AG20443 (cell line): ENCODE results near the gene HES7.
A peak's percentile ranks its signal among the peaks of the same experiment; 100 is the strongest.

Experiments used
- DNase-seq: peaks from one replicate; pipeline ENCODE4 v3.0.0; 2012; ENCODE audit warnings: low spot score, mixed read lengths

Gene HES7

DNA sequence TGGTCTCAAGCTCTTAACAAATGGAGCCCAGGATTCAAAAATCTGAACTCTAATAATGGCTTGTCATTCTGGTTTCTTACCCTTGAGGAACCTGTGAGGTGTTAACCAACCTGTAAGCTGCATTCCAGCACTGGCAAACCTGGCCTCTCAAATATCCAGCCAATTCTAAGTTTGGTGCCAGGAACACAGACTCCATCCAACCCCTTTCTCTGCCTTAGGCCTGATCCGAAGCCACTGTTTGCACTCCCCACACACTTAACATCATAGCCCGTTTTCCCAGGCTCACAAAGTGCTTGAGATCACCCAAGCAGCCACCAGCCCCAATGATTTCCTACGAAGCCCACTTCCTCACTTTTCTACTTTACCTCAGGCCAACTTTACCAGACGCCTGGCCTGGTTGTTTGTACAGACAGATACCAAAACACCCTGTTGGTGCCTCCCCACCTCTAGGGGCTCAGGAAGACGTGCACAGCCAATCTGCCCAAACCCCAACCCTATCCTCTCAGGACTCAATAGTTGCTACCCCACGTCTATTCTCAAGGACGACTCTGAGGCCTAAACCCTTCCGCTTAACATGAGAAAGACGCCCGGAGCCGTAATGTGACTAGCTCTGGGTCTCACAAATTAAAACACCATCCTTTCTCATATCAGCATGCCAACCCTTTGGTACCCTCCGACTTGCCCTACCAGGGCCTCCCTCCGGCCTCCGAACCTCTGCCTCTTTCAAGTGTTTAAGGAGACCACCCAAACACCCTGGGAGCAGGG lies 31.5 kb upstream of the HES7 start:
- no peak for DNase-seq

DNA sequence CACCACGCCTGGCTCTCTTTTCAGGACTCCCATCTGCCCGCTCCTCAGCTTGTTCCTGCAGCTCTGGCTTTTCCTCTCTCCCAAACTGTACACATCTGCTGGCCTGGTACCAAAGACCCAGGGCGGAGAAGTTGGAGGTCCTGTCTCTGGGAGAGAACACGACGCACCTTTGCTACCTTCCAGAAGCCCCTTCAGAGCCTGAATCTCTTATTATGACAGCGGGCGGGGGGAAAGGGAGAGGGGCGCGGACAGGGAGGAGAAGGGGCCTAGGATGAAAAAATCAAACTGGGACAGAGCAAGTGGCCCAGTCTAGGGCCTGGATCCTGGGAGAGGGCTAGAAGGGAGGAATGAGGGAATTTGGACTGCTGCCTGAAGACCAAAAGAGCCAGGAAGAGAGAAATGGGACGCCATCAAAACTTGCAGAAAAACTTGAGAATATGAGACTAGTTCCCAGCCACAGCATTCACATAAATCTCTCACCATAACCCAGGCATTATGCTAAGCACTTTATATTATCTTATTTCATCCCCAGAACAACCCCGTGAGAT lies 30.8 kb upstream of the HES7 start:
- DNase-seq: no peak

DNA sequence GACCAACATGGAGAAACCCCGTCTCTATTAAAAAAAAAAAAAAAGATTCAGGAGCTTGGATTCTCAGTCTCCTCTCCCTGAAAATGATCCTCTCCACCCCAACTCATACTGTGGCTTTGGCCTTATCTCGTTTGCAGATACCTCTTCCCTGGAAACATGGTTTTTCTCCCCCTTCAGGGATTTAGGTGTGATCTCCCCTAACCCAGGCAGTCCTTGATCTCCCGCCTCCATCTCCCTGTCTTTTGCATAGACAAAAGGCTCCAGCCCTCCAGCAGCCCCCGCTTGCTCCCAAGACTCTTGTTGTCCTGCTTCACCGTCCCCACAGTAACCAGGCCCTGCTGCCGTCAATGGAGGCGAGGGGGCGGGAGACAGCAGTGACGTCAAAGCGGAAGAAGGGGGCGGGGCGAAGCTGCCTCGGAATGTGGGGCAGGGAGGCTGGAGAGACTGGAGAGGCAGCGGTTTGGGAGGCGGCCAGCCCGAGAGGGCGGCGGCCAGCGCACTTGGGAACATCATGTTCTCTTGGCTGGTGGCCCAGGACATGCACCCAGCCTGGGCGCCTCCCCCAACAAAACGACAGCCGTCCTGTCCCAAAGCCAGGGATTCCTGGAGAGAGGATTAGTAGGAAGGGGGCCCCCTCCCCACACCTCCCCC lies 30.2 kb upstream of the HES7 start:
- peak; percentile 89 for DNase-seq

DNA sequence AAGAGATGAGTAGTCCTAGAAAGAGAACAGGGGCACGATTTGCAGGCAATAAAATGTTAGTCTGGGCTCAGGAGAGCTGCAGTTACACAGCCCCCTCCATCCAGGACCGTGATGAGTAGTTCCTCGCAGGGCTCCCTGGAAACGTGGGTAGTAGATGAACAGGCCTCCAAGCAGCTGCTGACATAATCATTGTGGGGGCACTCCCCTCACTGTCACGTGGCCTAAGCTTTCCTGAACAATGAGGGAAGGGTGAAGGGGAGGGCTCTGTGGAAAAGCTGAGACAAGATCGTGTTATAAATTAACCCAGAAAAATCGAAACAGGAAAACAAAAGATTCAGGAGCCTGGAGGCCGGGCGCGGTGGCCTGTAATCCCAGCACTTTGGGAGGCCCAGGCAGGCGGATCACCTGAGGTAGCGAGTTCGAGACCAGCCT lies 29.6 kb upstream of the HES7 start:
- peak; percentile 76 for DNase-seq

DNA sequence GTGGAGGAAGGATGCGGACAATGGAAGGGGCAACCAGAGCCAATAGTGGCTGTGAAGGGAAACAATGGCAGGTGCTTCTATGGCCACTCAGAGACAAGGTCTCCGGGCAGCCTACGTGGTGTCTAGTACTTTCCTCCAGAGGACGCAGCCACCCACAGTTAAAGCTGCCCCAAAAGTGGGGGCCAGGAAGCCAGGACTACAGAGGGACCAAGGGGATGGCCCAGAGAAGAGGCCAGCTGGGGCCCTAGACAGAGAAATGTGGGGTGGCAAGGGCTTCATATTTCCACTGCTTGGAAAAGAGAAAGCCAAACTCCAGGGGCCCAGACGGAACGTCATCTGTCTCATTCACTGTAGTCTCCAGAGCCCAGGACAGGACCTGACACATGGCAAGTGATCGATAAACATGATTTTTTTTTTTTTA lies 29.1 kb upstream of the HES7 start:
- no peak for DNase-seq

DNA sequence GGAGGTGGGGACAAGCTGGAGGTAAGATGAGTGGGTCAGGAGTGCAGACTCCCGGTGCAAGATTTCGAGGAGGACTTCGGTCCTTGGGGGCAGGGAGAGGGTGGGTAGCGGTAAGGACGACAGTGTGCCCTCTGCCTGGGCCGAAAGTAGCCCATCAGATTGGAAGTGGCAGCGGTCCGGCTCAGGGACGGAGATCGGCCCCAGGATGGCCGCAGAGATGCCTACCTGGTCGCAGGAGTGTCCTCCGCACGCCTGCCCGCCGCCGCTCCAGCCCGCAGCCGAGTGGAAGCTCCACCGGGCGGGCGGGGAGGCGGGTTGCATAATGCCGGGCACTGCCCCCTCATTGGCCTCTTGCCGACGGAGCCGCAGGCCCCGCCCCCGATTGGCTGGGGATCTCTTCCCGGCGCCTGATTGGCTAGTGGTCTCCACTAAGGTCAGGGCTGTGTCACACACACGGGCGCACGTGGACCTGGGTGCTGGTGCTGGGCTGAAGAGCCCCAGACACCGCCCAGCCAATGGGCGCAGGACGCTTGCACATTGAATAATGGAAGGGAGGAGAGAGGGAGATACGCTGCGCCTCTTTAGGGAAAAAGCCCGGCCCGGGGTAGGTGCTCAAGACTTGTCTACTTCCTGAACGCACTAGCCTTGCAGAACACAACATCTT lies 28.3 kb upstream of the HES7 start, which contains the start of gene PER1:
TSS of gene PER1 (minus strand) at position 293 of the 664 bp plus-strand sequence. CDS start 1,698 bp downstream, outside the sequence.
- peak; percentile 92 for DNase-seq

DNA sequence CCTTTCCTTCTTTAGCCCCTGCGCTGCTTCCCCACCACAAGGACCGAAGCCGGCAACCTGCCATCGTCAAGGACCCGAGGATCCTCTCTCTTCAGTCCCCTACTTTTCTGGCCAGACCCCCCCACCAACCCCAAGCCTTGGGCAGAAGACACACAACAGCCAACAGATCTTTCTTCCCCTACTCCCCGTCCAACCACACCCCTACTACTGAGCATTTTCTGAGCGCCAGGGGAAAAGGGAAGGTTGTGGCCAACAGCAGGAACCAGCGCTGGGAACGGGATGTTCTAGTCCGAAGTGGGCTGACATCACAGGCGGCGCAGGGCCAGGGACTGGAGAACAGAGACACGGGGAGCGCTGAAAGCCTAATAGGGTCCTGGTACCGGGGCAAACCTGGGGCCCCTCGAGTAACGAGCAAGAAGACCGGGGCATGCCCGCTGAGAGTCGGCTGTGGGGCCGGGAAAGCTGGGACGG lies 27.8 kb upstream of the HES7 start:
- peak; percentile 52 for DNase-seq

DNA sequence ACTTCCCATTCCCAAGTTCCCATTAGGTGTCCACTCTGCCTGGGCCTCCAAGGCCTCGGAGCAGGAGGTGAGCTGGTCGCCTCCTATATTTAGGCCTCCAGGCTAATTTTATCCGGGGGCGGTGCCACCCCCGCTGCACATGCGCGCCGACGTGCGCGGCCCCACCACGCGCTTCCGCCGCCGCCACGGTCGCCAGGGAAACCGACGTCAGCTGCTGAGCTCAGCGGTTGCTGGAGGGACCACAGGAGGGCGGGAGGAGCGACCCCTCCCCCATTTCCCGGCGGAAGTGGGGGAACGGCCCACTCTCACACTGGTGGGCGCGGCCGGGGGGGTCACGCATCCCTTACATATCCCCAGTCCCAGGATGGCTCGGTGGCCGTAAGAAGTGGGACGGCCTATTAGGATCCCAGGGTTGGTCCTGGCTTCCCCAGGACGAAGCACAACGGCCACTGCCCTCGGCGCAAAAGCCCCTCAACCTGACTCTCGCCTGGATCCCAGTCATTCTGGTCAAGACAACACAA lies 27.3 kb upstream of the HES7 start:
- peak; percentile 92 for DNase-seq

DNA sequence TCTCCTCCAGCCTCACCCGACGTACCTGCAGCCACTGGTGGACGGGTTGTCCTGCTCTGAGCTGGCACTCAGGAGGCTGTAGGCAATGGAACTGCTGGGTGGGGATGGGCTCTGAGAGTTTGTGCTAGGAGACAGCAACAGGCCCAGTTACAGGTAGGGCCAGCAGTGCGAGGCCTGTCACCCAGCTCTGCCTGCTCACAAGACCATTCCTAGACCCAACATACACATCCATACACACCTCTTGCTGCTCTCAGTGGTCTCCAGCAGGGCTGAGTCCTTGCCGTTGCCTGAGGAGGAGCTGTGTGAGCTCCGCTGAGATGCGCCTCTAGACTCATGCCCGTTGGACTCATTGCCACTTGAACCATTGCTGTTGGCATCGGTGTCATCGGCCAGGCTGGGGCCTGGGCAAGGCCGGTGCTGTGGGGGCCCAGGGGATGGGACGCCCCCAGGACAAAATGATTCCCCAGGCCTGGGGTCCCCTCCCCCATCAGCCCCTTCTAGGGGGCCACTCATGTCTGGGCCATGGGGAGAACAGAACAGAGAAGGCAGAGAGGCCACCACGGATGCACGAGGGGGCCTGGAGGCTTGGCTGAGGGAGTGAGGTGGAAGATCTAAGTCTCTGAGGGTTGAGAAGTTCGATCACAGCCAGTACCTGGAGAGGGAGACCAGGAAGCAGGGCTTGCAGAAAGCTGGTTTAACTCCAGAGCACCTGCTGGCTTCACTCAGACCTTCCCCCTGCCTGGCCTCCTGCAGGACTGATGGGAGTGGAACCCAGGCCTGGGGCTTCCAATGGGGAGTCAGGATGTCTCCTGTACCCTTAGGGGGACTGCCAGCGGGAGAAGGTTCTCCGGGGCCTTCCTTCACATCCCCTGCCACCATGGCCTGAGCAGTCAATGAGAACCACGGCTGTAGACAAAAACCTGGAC lies 26.6 kb upstream of the HES7 start:
- DNase-seq: no peak

DNA sequence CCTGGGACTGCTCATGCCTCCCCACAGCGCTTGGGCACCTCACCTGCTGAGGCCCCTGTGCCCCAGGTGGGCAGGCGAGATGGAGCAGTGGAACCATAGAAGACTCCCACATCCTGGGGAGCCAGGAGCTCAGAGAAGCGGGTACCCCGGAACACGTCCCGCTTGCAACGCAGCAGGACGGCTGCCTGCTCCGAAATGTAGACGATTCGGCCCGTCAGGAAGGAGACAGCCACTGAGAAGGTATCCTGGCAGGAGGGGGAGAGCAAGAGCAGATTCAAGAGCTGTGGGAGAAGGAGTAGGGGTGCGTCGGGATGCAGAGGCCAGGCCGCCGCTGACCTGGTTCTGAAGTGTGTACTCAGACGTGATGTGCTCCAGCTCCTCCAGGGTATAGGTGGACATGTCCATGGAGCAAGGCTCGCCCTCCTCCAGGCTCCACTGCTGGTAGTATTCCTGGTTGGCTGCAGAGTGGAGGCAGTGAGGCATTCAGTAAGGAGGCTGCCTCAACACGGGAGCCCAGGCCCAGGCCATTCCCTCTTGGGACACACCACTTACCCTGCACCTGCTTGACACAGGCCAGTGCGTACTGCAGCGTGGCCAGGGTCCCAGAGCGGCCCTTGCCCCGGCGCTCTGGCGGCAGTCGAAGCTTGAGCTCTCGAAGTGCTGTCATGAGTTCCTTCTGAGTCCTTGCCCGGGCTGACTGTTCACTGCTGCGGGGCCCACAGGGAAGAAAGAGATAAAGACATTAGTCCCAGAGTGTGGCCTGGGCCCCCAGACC lies 25.7 kb upstream of the HES7 start:
- no peak for DNase-seq

DNA sequence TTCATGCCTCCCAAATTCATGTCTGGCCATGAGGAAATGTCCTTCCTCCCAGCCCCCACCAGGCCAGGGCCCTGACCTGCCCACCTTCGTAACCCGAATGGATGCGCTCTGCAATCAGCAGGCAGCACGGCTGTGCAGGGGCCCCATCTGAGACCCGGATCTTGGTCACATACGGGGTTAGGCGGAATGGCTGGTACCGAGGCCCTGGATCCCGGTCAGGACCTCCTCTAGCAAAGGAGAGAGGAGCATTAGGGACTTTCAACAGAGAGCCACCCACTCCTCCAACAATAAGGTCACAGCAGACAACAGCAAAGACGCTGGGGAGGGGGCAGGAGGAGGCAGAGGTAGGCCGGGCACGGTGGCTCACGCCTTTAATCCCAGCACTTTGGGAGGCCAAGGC lies 24.7 kb upstream of the HES7 start:
- no peak for DNase-seq

DNA sequence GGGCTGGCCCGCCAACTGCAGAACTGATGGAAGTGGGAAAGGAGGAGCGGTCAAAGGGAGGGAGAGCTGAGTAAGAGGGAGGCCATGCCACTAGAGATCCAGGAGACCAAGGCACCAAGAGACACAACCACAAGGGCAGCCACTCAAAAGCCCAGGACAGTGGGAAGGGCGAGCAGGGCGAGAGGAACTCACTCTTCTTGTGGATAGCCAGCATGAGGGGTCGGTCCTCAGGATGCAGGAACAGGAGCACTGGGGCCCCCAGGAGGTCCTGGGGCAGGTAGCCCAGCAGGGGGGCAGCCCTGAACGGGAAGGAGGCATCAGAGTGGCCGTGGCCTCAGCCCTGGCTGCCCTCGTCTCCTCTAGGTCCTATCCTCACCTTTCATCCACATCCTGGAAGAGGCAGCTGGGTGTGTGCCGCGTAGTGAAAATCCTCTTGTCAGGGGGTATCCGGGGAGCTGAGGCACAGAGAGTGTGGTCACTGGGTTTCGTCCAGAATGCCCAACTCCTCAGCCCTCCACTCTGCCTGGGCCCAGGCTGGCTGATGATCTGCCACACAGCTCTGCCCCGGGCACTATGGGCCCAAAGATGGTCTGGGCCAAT lies 24.0 kb upstream of the HES7 start:
- no peak for DNase-seq

DNA sequence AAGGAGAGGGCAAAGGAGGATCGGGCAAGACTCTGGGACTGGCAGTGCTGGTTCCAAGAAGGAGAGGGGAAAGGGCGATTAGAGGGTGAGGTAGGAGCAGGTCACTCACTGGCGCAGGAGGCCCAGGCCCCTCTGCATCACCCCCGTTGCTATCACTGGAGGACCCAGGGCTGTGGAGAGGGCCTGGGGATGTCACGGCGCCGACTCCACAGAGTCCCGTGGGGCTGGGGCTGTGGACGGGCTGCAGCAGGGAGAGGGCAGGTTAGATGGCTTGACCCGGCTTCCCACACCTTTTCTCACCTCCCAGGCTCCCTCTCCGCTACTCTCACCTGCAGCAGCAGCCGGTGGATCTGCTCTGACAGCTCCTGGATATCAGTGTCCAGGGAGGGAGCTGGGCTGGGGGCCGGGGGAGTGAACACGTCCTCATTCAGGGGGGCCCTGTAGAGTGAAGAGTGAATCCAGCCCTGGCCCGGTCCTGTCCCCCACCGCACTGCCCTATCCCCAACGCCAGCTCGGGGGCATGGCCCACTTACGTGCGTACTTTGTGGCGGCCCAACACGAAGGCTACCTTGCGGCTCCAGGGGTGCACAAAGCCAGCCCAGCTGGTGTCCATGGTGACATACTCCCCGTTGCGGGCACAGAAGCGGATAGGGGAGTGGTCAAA lies 23.4 kb upstream of the HES7 start:
- no peak for DNase-seq

DNA sequence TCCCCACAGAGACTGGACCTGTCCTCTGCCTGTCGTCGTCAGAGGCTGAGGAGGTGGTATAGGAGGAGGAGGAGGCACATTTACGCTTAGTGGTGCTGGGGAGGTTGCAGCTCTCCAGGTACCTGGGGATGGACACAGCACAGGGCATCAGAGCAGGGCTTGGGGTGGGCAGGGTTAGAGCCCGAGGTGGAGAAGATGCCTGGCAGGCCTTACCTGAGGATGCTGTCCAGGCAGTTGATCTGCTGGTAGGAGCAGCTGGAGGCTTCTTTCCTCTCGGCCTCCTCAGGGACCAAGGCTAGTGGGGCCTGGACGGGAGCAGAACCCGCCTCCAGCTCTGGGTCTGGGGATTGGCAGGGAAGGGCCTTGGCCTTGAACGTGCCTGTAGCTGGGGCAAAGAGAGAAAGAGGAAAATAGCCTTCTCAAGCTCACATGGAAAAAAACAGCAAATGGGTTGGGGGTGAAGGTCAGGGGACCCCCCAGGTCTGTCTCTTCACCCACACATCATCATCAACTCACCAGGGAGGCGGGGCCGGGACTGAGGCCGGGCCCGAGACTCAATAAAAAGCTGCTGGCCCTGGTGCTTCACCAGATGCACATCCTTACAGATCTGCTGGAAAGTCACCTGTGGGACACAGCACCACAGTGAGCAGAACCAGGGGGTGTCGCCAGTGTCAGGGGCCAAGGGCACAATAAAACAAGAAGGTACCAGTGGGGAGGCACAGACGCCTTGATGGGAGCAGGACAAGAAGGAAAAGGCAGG lies 22.7 kb upstream of the HES7 start:
- DNase-seq: no peak

DNA sequence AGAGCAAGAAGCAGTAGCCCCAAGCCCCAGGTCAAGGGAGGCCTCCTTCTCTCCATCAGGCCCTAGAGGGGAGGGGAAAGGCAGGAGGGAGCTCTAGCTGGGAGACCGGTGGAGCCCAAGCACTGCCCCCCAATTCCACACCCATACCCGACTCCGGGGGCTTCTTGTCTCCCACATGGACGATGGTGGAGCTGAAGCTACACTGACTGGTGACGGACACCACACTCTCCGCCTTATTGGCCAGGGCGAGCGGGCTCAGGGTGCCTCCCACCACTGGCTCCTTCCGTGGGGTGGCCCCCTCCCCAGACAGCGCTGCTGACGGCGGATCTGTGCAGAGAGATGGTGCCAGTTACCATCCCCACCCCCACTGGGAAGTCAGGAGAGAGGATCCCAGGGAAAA lies 21.9 kb upstream of the HES7 start:
- no peak for DNase-seq

DNA sequence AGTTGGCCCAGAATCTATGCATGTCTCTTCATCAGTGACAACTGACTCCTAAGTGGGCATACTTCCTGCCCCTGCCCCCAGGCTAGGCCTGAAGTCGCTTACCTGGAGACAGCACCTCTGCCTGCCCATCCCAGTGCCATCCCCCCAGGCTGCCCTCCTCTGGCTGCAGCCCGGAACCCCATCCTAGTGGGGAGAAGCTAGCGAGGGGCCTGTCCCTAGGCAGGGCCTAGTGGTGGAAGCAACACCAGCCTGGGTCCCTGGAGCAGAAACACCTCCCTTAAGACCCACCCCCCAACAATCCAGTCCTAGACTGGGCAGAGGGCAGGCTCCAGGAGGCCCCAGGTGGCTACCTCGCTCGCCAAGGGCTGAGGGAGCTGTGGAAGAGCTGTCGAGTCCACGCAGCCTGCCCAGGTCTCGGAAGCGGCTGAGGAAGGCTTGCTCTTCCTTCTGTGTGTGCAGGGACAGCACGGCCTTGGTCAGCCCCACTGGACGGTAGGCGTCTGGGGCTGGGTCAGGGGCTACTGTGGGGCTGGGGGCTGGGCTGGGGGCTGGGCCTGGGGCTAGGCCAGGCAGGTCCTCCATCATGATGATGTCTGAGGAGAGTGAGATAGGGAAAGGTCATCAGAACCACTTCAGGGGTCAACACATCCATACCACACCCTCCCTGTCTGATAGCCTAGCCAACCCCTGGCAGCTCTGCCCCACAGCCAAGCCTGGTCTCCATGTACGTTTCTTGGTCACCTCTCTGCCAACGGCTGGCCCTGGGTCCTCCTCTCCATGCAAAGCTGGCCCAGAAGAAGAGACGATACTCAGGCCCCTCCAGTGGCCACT lies 20.7 kb upstream of the HES7 start:
- no peak for DNase-seq

DNA sequence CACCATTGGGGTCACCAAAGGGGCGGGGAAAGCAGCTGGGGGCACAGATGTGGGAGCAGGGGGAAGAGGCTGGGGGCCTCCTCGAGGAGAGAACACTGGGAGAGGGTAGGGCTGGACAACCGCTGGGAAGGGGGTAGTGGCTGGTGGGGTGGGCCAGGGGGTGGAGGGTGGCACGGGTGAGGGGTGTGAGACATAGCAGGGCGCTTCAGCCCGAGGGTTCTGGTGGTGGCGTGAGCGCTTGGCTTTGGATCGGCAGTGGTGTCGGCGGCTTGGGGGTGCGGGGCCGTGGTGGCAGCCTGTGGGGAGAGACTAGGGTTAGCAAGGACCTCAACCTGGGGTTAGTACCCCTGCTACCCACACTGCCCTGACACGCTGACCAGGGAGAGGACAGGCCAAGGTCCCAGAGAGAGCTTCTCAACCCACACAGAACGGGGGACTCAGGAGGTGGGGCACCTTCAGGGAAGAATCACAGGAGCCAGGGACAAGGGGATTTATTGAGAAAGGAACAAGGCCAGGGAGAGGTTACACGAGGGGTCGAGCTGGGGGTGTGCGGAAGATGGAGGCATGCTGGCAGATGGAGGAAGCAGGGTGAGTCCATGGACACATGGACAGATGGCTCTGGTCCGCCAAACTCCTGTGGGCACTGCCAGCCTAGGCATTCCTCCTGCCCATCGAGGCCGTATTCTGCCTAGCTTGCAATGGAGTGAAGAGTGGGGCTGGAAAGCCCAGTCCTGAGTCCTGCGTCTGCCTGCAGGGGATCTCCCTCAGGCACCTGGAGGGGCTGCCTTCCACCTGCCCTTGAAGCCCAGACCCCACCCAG lies 19.9 kb upstream of the HES7 start:
- no peak for DNase-seq
